Suprapubic skin (tissue), 4 donors: ENCODE results near the gene PRKAG2.

Experiments
- EP300 ChIP-seq: sonication (generic); formaldehyde crosslinking; IDR thresholded peaks from one replicate; pipeline ENCODE4 v1.6.1; 2017; ENCODE audit warnings: antibody characterized with exemption
- POLR2A ChIP-seq, 2 donors: fragments of 450-650 bp; IDR thresholded peaks; one replicate each; pipeline ENCODE4 v1.6.1; 2017; ENCODE audit warnings: antibody characterized with exemption in 2 of 2, mild to moderate bottlenecking in 2 of 2, moderate library complexity in 2 of 2
- POLR2AphosphoS5 ChIP-seq, 3 donors: sonication (generic); formaldehyde crosslinking; IDR thresholded peaks; one replicate each; pipeline ENCODE4 v1.6.1; 2017; ENCODE audit warnings: antibody characterized with exemption in 3 of 3
- TF ChIP-seq, protein P1 (sequence below), 2 donors: fragments of 200-600 bp in 1 of 2; fragments of 450-650 bp in 1 of 2; sonication (generic) in 1 of 2; IDR thresholded peaks; one replicate each; pipeline ENCODE4 v1.5.1; 2016 to 2019; ENCODE audit warnings: antibody characterized with exemption in 2 of 2, mild to moderate bottlenecking in 1 of 2, moderate library complexity in 1 of 2

DNA sequence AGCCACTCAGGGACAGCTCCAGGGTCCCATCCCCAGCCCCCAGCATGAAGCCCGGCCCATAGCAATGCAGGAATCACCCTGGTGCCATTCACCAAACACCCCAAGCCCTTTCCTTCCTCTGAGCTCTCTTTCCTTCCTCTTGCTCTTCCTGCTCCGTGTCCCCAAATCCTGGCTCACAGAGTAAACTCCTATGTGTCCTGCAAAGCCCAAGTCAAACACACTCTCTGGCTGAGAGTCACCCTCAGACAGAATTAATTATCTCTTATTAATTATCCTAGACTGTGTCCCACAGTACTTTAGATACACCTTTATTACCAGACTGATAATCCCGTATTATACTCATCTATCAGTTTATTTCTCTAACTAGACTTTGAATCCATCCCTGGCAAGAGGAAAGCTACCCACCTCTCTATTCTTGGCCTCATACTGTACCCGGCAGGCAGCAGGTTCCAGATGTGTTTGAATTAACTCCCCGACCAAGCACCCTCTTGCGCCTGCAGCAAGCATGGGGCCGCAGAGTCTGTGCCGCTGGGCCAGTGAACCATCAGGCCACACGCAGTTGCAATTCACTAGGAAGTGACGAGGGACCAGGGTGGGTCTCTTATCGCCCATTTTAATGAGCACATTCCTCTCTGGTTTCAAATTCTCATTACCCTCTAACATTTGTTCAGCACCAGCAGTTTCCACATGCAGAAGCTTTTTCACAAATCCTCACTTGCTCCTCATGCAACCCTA is 86.7 kb downstream of the PRKAG2 start:
- TF ChIP-seq POLR2A (IDR thresholded peaks at IDR 0.05), result no peak
- no peak for TF ChIP-seq POLR2AphosphoS5 (IDR thresholded peaks at IDR 0.05)
- TF ChIP-seq, protein P1, sequence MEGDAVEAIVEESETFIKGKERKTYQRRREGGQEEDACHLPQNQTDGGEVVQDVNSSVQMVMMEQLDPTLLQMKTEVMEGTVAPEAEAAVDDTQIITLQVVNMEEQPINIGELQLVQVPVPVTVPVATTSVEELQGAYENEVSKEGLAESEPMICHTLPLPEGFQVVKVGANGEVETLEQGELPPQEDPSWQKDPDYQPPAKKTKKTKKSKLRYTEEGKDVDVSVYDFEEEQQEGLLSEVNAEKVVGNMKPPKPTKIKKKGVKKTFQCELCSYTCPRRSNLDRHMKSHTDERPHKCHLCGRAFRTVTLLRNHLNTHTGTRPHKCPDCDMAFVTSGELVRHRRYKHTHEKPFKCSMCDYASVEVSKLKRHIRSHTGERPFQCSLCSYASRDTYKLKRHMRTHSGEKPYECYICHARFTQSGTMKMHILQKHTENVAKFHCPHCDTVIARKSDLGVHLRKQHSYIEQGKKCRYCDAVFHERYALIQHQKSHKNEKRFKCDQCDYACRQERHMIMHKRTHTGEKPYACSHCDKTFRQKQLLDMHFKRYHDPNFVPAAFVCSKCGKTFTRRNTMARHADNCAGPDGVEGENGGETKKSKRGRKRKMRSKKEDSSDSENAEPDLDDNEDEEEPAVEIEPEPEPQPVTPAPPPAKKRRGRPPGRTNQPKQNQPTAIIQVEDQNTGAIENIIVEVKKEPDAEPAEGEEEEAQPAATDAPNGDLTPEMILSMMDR (IDR thresholded peaks at IDR 0.05), result no peak
- TF ChIP-seq EP300, result no peak
